ENCODE data around the gene ERFE. TPM values are rescaled to one million over a fixed set of nuclear protein-coding genes. Genes with fewer than 3 reads are reported as not detected.

ERFE gene
- total RNA-seq, 2 experiments from 2014 or later: 0.42 TPM; not detected in 1

GRCh38 chr2:238130111-238130695 lies 28.6 kb upstream of the ERFE start:
- DNase-seq (no peak), ATAC-seq (ENCODE audit: low read depth) (no peak)
- Mint-ChIP-seq H3K36me3 (no peaks in the 10 kb centered on the region), H3K4me1 (no peaks in the 10 kb centered on the region), H3K27me3 (peaks cover 3% of the 10 kb centered on the region), H3K4me3 (no peak overlapping the region), H3K9me3 (no peaks in the 10 kb centered on the region), H3K27ac (no peak overlapping the region)
- POLR2A ChIA-PET: no interaction called here

- no peak overlapping the region for H3K4me3 Mint-ChIP-seq
- H3K36me3 Mint-ChIP-seq: no peaks in the 10 kb centered on the region
- H3K27ac Mint-ChIP-seq: no peak overlapping the region
- H3K9me3 Mint-ChIP-seq: no peaks in the 10 kb centered on the region
- peaks cover 3% of the 10 kb centered on the region for H3K27me3 Mint-ChIP-seq
- ATAC-seq (ENCODE audit: low read depth) (no peak), DNase-seq (no peak)
- POLR2A ChIA-PET: no interaction called here
- H3K4me1 Mint-ChIP-seq: no peaks in the 10 kb centered on the region
Observed at GRCh38 chr2:238130696-238131628, 27.8 kb upstream of the ERFE start.

- H3K27me3 Mint-ChIP-seq: peaks cover 3% of the 10 kb centered on the region
- no peaks in the 10 kb centered on the region for H3K4me1 Mint-ChIP-seq
- ATAC-seq (ENCODE audit: low read depth) (no peak), DNase-seq (no peak)
- no peaks in the 10 kb centered on the region for H3K9me3 Mint-ChIP-seq
- POLR2A ChIA-PET: no interaction called here
- H3K4me3 Mint-ChIP-seq: no peak overlapping the region
- H3K36me3 Mint-ChIP-seq: no peaks in the 10 kb centered on the region
- no peak overlapping the region for H3K27ac Mint-ChIP-seq
Observed at GRCh38 chr2:238131761-238132462, 26.9 kb upstream of the ERFE start.

GRCh38 chr2:238132463-238133450 lies 26.0 kb upstream of the ERFE start:
- H3K9me3 Mint-ChIP-seq: no peaks in the 10 kb centered on the region
- POLR2A ChIA-PET: interaction anchor here (0.6 kb wide), 1 partner anchor 70 kb away, joined by 4 read pairs; no protein-coding TSS in a partner anchor

GRCh38 chr2:238133499-238134392 lies 25.0 kb upstream of the ERFE start:
- no peaks in the 10 kb centered on the region for H3K9me3 Mint-ChIP-seq
- POLR2A ChIA-PET: interaction anchor here (0.6 kb wide), 1 partner anchor 69 kb away, joined by 4 read pairs; no protein-coding TSS in a partner anchor
- H3K4me1 Mint-ChIP-seq: no peaks in the 10 kb centered on the region
- DNase-seq: no peak
- H3K4me3 Mint-ChIP-seq: no peak overlapping the region
- ATAC-seq (ENCODE audit: low read depth): no peak
- H3K27ac Mint-ChIP-seq: no peak overlapping the region
- no peaks in the 10 kb centered on the region for H3K27me3 Mint-ChIP-seq
- no peaks in the 10 kb centered on the region for H3K36me3 Mint-ChIP-seq

More at GRCh38 chr2:238132463-238133450, 26.0 kb upstream of the ERFE start:
- no peaks in the 10 kb centered on the region for H3K36me3 Mint-ChIP-seq
- ATAC-seq (ENCODE audit: low read depth): no peak
- no peaks in the 10 kb centered on the region for H3K4me1 Mint-ChIP-seq
- H3K27ac Mint-ChIP-seq: no peak overlapping the region
- H3K27me3 Mint-ChIP-seq: peaks cover 3% of the 10 kb centered on the region
- DNase-seq: no peak
- no peak overlapping the region for H3K4me3 Mint-ChIP-seq

GRCh38 chr2:238134393-238134785 lies 24.4 kb upstream of the ERFE start:
- Mint-ChIP-seq H3K9me3 (no peaks in the 10 kb centered on the region), H3K4me1 (no peaks in the 10 kb centered on the region), H3K4me3 (no peak overlapping the region), H3K27me3 (no peaks in the 10 kb centered on the region), H3K36me3 (no peaks in the 10 kb centered on the region), H3K27ac (no peak overlapping the region)
- ATAC-seq (ENCODE audit: low read depth) (no peak), DNase-seq (no peak)
- POLR2A ChIA-PET: no interaction called here

- Mint-ChIP-seq H3K27ac (no peak overlapping the region), H3K27me3 (no peaks in the 10 kb centered on the region), H3K4me1 (no peaks in the 10 kb centered on the region), H3K9me3 (no peaks in the 10 kb centered on the region), H3K36me3 (no peaks in the 10 kb centered on the region), H3K4me3 (no peak overlapping the region)
- DNase-seq (no peak), ATAC-seq (ENCODE audit: low read depth) (no peak)
- POLR2A ChIA-PET: no interaction called here
Observed at GRCh38 chr2:238135601-238136150, 23.1 kb upstream of the ERFE start.

GRCh38 chr2:238136820-238137537 lies 21.8 kb upstream of the ERFE start:
- peaks cover 2% of the 10 kb centered on the region for H3K4me1 Mint-ChIP-seq
- H3K4me3 Mint-ChIP-seq: no peak overlapping the region
- ATAC-seq (ENCODE audit: low read depth) (no peak), DNase-seq (no peak)
- no peaks in the 10 kb centered on the region for H3K9me3 Mint-ChIP-seq
- no peaks in the 10 kb centered on the region for H3K36me3 Mint-ChIP-seq
- H3K27ac Mint-ChIP-seq: no peak overlapping the region
- POLR2A ChIA-PET: no interaction called here
- no peaks in the 10 kb centered on the region for H3K27me3 Mint-ChIP-seq

GRCh38 chr2:238137885-238138284 lies 20.9 kb upstream of the ERFE start:
- H3K4me1 Mint-ChIP-seq: peaks cover 2% of the 10 kb centered on the region
- ATAC-seq (ENCODE audit: low read depth): no peak
- POLR2A ChIA-PET: no interaction called here
- no peak overlapping the region for H3K27ac Mint-ChIP-seq
- H3K36me3 Mint-ChIP-seq: no peaks in the 10 kb centered on the region
- H3K27me3 Mint-ChIP-seq: no peaks in the 10 kb centered on the region
- no peak overlapping the region for H3K4me3 Mint-ChIP-seq
- DNase-seq: no peak
- no peaks in the 10 kb centered on the region for H3K9me3 Mint-ChIP-seq

- ATAC-seq (ENCODE audit: low read depth): no peak
- no peak within 1 kb of the TSS for H3K27ac Mint-ChIP-seq
- no peak for DNase-seq
- no peaks in the 10 kb centered on the region for H3K36me3 Mint-ChIP-seq
- peaks cover 2% of the 10 kb centered on the region for H3K4me1 Mint-ChIP-seq
- H3K27me3 Mint-ChIP-seq: no peaks in the 10 kb centered on the region
- no peak within 1 kb of the TSS for H3K4me3 Mint-ChIP-seq
- POLR2A ChIA-PET: interaction anchor here (1.4 kb wide), 1 partner anchor 170 kb away, joined by 4 read pairs; no protein-coding TSS in a partner anchor
- no peaks in the 10 kb centered on the region for H3K9me3 Mint-ChIP-seq
Observed at GRCh38 chr2:238138331-238139195, 20.2 kb upstream of the ERFE start, which contains the start of gene KLHL30. Gene KLHL30, plus strand, starts transcription at chr2:238138668. Its CDS starts 2,087 bp downstream, at chr2:238140755.
